Gastroesophageal sphincter (tissue), 3 donors: ENCODE results near the gene LRRC3C.

Source experiments
- EP300 ChIP-seq: sonication (generic); formaldehyde crosslinking; IDR thresholded peaks from one replicate; pipeline ENCODE4 v1.6.1; 2017; ENCODE audit warnings: antibody characterized with exemption, mild to moderate bottlenecking
- POLR2A ChIP-seq, 2 donors: fragments of 450-650 bp; IDR thresholded peaks; one replicate each; pipeline ENCODE4 v1.6.1; 2017; ENCODE audit warnings: antibody characterized with exemption in 2 of 2, mild to moderate bottlenecking in 2 of 2, moderate library complexity in 1 of 2
- TF ChIP-seq, protein P1 (sequence below), 4 experiments: fragments of 200-600 bp in 2 of 4; fragments of 450-650 bp in 2 of 4; sonication (generic) in 1 of 4; IDR thresholded peaks; one replicate each; pipeline ENCODE4 v1.5.1; 2017 to 2019; ENCODE audit warnings: antibody characterized with exemption in 4 of 4, mild to moderate bottlenecking in 2 of 4, moderate library complexity in 2 of 4

DNA sequence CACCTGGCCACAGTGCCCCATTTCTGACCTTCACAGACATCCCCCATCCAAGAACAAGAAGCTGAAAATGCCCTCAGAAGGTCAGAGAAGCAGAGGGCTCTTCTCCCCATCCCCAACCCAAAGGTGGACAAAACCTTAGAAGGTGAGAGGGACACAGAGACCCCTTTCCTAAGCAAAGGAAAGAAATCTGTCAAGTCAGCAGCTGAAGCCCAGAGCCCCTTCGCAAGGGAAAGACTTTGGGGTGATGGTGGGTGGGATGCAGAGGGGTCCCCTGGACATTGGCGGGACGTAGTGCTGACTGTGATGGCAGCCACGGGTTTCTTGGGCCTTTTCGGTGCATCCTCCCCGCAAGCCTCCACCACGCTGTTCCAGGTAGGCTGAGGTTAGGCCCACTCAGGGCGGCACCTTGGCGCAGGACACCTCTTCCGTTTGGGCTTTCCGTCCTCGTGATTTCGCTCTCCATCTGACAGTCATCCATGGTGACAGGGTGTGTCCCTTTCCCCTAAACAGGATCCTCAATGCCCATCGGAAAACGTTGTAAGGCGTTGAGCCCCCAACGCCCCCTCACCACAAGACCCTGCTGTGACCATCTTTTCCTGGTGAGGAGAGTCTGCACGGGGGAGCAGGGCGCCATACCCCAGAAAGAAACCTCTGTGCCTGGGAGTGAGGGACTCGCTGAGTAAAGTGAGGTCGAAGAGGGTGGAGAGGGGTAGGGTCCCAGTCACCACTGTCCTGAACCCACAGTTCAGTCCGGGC is 24.6 kb downstream of the LRRC3C start:
- no peak for TF ChIP-seq POLR2A (IDR thresholded peaks at IDR 0.05)
- TF ChIP-seq, protein P1, sequence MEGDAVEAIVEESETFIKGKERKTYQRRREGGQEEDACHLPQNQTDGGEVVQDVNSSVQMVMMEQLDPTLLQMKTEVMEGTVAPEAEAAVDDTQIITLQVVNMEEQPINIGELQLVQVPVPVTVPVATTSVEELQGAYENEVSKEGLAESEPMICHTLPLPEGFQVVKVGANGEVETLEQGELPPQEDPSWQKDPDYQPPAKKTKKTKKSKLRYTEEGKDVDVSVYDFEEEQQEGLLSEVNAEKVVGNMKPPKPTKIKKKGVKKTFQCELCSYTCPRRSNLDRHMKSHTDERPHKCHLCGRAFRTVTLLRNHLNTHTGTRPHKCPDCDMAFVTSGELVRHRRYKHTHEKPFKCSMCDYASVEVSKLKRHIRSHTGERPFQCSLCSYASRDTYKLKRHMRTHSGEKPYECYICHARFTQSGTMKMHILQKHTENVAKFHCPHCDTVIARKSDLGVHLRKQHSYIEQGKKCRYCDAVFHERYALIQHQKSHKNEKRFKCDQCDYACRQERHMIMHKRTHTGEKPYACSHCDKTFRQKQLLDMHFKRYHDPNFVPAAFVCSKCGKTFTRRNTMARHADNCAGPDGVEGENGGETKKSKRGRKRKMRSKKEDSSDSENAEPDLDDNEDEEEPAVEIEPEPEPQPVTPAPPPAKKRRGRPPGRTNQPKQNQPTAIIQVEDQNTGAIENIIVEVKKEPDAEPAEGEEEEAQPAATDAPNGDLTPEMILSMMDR (IDR thresholded peaks at IDR 0.05): no peak
- no peak for TF ChIP-seq EP300
